ENCODE results near the gene TMTC4. TPM values are rescaled to one million over a fixed set of nuclear protein-coding genes. Genes with fewer than 3 reads are reported as not detected.
"Not testable (repeated sequence)": the region's sequence is repeated elsewhere in the genome, so short reads cannot be mapped to it uniquely, and the experiment has no call there.

Gene TMTC4
- total RNA-seq, 6 donors from 2014 or later = 11.4 to 17.8 (median 14.5) TPM

DNA sequence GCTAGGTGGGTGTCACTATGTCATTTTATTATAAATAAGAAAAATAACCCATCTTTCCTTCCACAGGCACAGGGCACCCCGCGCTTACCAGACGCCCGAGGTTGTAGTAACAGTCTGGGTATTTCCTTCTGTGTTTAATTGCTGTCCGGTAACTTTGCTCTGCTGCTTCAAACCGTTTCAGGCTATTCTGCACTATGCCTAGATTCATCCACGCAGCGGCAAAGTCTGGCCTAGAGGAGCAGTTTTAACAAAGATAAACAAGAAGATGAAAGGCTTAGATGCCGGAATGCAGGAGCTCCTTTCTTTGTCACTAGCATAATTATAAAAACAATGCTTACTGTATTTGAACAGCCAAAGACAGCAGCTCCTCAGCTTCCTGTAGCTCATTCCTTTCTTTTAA lies 49.1 kb downstream of the TMTC4 start:
- no peaks in the 10 kb centered on the region for H3K27me3 ChIP-seq
- no peak for TF ChIP-seq POLR2AphosphoS5 (IDR thresholded peaks at IDR 0.05)
- no peak for TF ChIP-seq POLR2A (IDR thresholded peaks at IDR 0.05)
- TF ChIP-seq, protein P1, sequence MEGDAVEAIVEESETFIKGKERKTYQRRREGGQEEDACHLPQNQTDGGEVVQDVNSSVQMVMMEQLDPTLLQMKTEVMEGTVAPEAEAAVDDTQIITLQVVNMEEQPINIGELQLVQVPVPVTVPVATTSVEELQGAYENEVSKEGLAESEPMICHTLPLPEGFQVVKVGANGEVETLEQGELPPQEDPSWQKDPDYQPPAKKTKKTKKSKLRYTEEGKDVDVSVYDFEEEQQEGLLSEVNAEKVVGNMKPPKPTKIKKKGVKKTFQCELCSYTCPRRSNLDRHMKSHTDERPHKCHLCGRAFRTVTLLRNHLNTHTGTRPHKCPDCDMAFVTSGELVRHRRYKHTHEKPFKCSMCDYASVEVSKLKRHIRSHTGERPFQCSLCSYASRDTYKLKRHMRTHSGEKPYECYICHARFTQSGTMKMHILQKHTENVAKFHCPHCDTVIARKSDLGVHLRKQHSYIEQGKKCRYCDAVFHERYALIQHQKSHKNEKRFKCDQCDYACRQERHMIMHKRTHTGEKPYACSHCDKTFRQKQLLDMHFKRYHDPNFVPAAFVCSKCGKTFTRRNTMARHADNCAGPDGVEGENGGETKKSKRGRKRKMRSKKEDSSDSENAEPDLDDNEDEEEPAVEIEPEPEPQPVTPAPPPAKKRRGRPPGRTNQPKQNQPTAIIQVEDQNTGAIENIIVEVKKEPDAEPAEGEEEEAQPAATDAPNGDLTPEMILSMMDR (IDR thresholded peaks at IDR 0.05) = no peak
- no peak for TF ChIP-seq EP300 (IDR thresholded peaks at IDR 0.05)
- no peaks in the 10 kb centered on the region for H3K9me3 ChIP-seq
- no peak overlapping the region for H3K4me3 ChIP-seq
- no peak overlapping the region for H3K27ac ChIP-seq
- ATAC-seq (ENCODE audit: low FRiP score in 2 of 2) (no peak), DNase-seq (no peak)
- WGBS, 2 donors = 84 to 89% methylated on average over 9 of the region's 9 CpGs
- H3K4me1 ChIP-seq = no peaks in the 10 kb centered on the region
- peaks cover 0 to 47% (median 16%) of the 10 kb centered on the region in 4 donors for H3K36me3 ChIP-seq

DNA sequence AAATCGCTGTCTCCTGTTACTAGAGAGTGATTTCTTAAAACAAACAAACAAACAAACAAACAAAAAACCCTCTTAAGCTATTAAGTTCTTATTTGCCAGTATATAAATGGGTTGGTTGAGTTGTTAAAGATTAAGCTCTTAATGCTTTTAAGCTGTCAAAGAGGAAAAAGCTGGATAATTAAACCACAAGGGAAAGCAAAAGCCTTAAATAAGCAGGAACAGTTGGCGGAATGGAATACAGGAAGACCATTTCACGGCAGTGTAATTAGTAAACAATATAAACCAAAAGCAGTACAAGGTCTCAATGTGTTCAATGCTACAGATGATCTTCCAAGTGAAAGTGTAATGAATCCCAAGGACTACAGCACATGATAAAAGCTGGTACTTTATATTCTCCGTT lies 53.8 kb downstream of the TMTC4 start:
- TF ChIP-seq EP300 (IDR thresholded peaks at IDR 0.05) (no peak), POLR2AphosphoS5 (IDR thresholded peaks at IDR 0.05) (no peak), POLR2A (IDR thresholded peaks at IDR 0.05) (no peak)
- TF ChIP-seq, protein P1 (IDR thresholded peaks at IDR 0.05) = no peak
- H3K4me1 ChIP-seq = no peaks in the 10 kb centered on the region
- DNase-seq = no peak
- H3K4me3 ChIP-seq = no peak overlapping the region
- H3K27me3 ChIP-seq = no peaks in the 10 kb centered on the region
- peaks cover 0 to 23% (median 7%) of the 10 kb centered on the region in 4 donors for H3K36me3 ChIP-seq
- no peak for ATAC-seq (ENCODE audit: low FRiP score in 2 of 2)
- H3K9me3 ChIP-seq = no peaks in the 10 kb centered on the region
- 68 to 75% methylated on average over 4 of the region's 4 CpGs for WGBS, 2 donors
- H3K27ac ChIP-seq = no peak overlapping the region

DNA sequence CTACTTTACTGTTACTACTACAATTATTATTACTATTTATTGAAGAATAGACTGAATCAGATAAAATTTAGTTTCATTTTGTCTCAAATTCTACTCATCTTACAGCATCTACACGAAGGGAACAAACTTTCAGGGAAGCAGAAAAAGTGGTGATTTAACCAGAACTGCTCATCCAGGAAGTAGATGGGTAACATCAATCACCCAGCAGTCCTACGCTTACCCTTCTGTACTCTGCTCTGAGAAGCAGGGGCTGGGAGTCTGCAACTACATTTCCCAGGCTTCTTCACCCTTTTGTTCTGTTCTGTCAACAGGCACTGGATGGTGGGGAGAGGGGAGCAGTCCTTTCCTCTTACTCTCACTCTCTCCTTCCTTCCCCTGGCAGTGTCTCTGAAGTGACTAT lies 54.7 kb downstream of the TMTC4 start:
- no peaks in the 10 kb centered on the region for H3K9me3 ChIP-seq
- 87 to 90% methylated on average over 2 of the region's 2 CpGs for WGBS, 2 donors
- H3K4me3 ChIP-seq = no peak overlapping the region
- TF ChIP-seq POLR2AphosphoS5 (IDR thresholded peaks at IDR 0.05) = no peak
- TF ChIP-seq EP300 (IDR thresholded peaks at IDR 0.05) = no peak
- TF ChIP-seq, protein P1 (IDR thresholded peaks at IDR 0.05) = no peak
- TF ChIP-seq POLR2A (IDR thresholded peaks at IDR 0.05) = no peak
- H3K4me1 ChIP-seq = no peaks in the 10 kb centered on the region
- no peak for DNase-seq
- H3K27ac ChIP-seq = no peak overlapping the region
- no peaks in the 10 kb centered on the region for H3K27me3 ChIP-seq
- H3K36me3 ChIP-seq = peaks cover 0 to 14% (median 4%) of the 10 kb centered on the region in 4 donors
- ATAC-seq (ENCODE audit: low FRiP score in 2 of 2) = no peak

DNA sequence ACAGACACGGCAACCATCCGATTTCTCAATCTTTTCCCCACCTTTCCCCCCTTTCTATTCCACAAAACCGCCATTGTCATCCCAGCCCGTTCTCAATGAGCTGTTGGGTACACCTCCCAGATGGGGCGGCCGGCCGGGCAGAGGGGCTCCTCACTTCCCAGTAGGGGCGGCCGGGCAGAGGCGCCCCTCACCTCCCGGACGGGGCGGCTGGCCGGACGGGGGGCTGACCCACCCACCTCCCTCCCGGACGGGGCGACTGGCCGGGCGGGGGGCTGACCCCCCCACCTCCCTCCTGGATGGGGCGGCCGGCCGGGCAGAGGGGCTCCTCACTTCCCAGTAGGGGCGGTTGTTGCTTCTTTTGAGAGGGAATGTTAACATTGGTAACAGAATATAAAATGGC lies 55.7 kb downstream of the TMTC4 start:
- not testable (repeated sequence) for H3K4me3 ChIP-seq; H3K36me3 ChIP-seq; ATAC-seq (ENCODE audit: low FRiP score in 2 of 2); H3K4me1 ChIP-seq; H3K27me3 ChIP-seq; H3K9me3 ChIP-seq; H3K27ac ChIP-seq
- DNase-seq = peak in 1 of 2 donors; percentile 65
- 98 to 100% methylated on average over 9 to 15 of the region's 24 CpGs for WGBS, 2 donors

DNA sequence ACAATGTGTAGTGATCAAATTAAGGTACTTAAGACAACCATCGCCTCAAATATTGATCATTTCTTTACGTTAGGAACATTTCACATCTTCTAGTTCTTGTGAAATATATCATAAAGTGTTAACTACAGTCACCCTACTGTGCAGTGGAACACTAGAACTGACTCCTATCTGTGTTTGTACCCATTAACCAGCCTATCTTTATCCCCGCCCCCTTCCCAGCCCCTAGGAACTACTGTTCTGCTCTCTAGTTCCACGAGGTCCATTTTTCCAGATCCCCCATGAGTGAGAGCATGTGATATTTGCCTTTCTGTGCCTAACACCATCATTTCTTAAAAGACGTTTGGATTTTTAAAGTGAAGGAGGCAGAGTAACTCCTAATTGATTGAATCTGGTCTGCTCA lies 61.6 kb downstream of the TMTC4 start:
- Histone ChIP-seq H3K9me3 (no peaks in the 10 kb centered on the region), H3K27ac (no peak overlapping the region), H3K27me3 (no peaks in the 10 kb centered on the region), H3K36me3 (peaks cover 0 to 11% (median 5%) of the 10 kb centered on the region in 4 donors), H3K4me3 (no peak overlapping the region), H3K4me1 (no peaks in the 10 kb centered on the region)
- ATAC-seq (ENCODE audit: low FRiP score in 2 of 2) (no peak), DNase-seq (no peak)
- 88 to 89% methylated on average over 5 of the region's 5 CpGs for WGBS, 2 donors
- TF ChIP-seq POLR2AphosphoS5 (IDR thresholded peaks at IDR 0.05) = no peak
- TF ChIP-seq POLR2A (IDR thresholded peaks at IDR 0.05) = no peak
- no peak for TF ChIP-seq EP300 (IDR thresholded peaks at IDR 0.05)
- TF ChIP-seq, protein P1 (IDR thresholded peaks at IDR 0.05) = no peak

Measured in upper lobe of left lung (tissue), 6 donors.